ENCODE measurements around the gene SEC24D.

SEC24D gene

GRCh38 chr4:118772767-118773428 is 63.0 kb downstream of the SEC24D start:
- DNase-seq: no peak

GRCh38 chr4:118772081-118772766 is 63.7 kb downstream of the SEC24D start:
- DNase-seq: no peak

GRCh38 chr4:118770741-118771187 is 65.2 kb downstream of the SEC24D start:
- no peak for DNase-seq

GRCh38 chr4:118769161-118769560 is 66.8 kb downstream of the SEC24D start:
- DNase-seq: no peak

- no peak for DNase-seq
These were observed 68.8 kb downstream of the SEC24D start for GRCh38 chr4:118767109-118767508.

- DNase-seq: no peak
These were observed 70.5 kb downstream of the SEC24D start for GRCh38 chr4:118765399-118765798.

GRCh38 chr4:118762730-118763477 is 73.0 kb downstream of the SEC24D start:
- no peak for DNase-seq

GRCh38 chr4:118762155-118762554 is 73.8 kb downstream of the SEC24D start:
- DNase-seq: no peak

- no peak for DNase-seq
These were observed 74.4 kb downstream of the SEC24D start for GRCh38 chr4:118761397-118762016.

- no peak for DNase-seq
These were observed 75.4 kb downstream of the SEC24D start for GRCh38 chr4:118760493-118760892.

- DNase-seq: no peak
These were observed 75.8 kb downstream of the SEC24D start for GRCh38 chr4:118760092-118760491.

- no peak for DNase-seq
These were observed 76.4 kb downstream of the SEC24D start for GRCh38 chr4:118759481-118759880.

GRCh38 chr4:118758293-118758692 is 77.6 kb downstream of the SEC24D start:
- no peak for DNase-seq

- no peak for DNase-seq
These were observed 78.1 kb downstream of the SEC24D start for GRCh38 chr4:118757761-118758251.

GRCh38 chr4:118756958-118757357 is 79.0 kb downstream of the SEC24D start:
- no peak for DNase-seq

- no peak for DNase-seq
These were observed 79.5 kb downstream of the SEC24D start for GRCh38 chr4:118756429-118756828.

GRCh38 chr4:118755438-118756226 is 80.3 kb downstream of the SEC24D start:
- DNase-seq: no peak

GRCh38 chr4:118754890-118755289 is 81.0 kb downstream of the SEC24D start:
- DNase-seq: no peak

GRCh38 chr4:118753685-118754084 is 82.2 kb downstream of the SEC24D start:
- DNase-seq: no peak

- no peak for DNase-seq
These were observed 82.8 kb downstream of the SEC24D start for GRCh38 chr4:118753096-118753495.

GRCh38 chr4:118752551-118752950 is 83.4 kb downstream of the SEC24D start:
- DNase-seq: no peak

GRCh38 chr4:118751629-118752323 is 84.2 kb downstream of the SEC24D start:
- no peak for DNase-seq

Data from stimulated activated CD4-positive, alpha-beta T cell treated with anti-CD3 and anti-CD28 coated beads, Interleukin-1b, Interleukin-23, amount 100 ng/mL, for 48 hours (primary cell).